ENCODE measurements around the gene ARFGAP2.
"Not testable (repeated sequence)": the region's sequence is repeated elsewhere in the genome, so short reads cannot be mapped to it uniquely, and the experiment has no call there.

Gene ARFGAP2

GRCh38 chr11:47213950-47214565 is 37.4 kb upstream of the ARFGAP2 start:
- TF ChIP-seq, protein P1, sequence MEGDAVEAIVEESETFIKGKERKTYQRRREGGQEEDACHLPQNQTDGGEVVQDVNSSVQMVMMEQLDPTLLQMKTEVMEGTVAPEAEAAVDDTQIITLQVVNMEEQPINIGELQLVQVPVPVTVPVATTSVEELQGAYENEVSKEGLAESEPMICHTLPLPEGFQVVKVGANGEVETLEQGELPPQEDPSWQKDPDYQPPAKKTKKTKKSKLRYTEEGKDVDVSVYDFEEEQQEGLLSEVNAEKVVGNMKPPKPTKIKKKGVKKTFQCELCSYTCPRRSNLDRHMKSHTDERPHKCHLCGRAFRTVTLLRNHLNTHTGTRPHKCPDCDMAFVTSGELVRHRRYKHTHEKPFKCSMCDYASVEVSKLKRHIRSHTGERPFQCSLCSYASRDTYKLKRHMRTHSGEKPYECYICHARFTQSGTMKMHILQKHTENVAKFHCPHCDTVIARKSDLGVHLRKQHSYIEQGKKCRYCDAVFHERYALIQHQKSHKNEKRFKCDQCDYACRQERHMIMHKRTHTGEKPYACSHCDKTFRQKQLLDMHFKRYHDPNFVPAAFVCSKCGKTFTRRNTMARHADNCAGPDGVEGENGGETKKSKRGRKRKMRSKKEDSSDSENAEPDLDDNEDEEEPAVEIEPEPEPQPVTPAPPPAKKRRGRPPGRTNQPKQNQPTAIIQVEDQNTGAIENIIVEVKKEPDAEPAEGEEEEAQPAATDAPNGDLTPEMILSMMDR (IDR thresholded peaks at IDR 0.05; ENCODE audit: insufficient read depth, low read depth, low read length, missing control alignments) = no peak
- peak; percentile 84 for DNase-seq (ENCODE audit: low read depth)
- H3K4me3 ChIP-seq (ENCODE audit: low read depth, low read length) = peak overlapping the region; percentile 77

- H3K4me3 ChIP-seq (ENCODE audit: low read depth, low read length) = no peak overlapping the region
- TF ChIP-seq, protein P1 (IDR thresholded peaks at IDR 0.05; ENCODE audit: insufficient read depth, low read depth, low read length, missing control alignments) = no peak
- DNase-seq (ENCODE audit: low read depth) = no peak
These were observed 36.3 kb upstream of the ARFGAP2 start for GRCh38 chr11:47212938-47213337.

- no peak for DNase-seq (ENCODE audit: low read depth)
- TF ChIP-seq, protein P1 (IDR thresholded peaks at IDR 0.05; ENCODE audit: insufficient read depth, low read depth, low read length, missing control alignments) = no peak
These were observed 31.9 kb upstream of the ARFGAP2 start for GRCh38 chr11:47208628-47209027.

DNA sequence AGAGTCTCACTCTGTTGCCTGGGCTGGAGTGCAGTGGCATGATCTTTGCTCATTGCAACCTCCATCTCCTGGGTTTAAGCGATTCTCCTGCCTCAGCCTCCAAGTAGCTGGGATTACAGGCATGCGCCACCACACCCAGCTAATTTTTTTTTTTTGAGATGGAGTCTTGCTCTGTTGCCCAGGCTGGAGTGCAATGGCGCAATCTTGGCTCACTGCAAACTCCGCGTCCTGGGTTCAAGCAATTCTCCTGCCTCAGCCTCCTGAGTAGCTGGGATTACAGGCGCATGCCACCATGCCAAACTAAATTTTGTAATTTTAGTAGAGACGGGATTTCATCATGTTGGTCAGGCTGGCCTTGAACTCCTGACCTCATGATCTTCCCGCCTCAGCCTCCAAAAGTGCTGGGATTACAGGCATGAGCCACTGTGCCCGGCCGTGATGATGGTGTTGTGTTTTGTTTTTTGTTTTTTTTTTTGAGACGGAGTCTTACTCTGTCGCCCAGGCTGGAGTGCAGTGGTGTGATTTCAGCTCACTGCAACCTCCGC is 31.4 kb upstream of the ARFGAP2 start:
- not testable (repeated sequence) for DNase-seq (ENCODE audit: low read depth); H3K4me3 ChIP-seq (ENCODE audit: low read depth, low read length)

More at GRCh38 chr11:47208628-47209027, 31.9 kb upstream of the ARFGAP2 start:
- H3K4me3 ChIP-seq (ENCODE audit: low read depth, low read length) = no peak overlapping the region

DNA sequence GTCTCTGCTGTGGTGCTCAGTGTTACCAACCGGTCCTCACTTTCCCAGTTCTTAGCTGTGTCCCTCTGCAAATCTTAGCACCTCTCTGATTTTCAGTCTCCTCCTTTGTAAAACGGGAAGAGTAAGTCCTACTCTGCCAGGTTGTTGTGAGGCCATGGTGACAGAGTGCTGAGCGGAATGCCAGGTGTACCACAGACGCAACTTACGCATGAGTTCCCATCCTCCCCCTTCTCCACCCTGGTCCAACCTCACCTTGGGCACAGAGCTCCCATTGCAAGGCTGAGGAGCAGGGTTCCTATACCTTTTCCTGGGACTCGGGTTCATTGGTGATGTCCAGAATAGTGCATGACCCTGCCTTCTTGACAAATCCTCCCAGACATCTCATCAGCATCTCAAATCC is 30.8 kb upstream of the ARFGAP2 start:
- no peak for DNase-seq (ENCODE audit: low read depth)
- TF ChIP-seq, protein P1 (IDR thresholded peaks at IDR 0.05; ENCODE audit: insufficient read depth, low read depth, low read length, missing control alignments) = no peak
- no peak overlapping the region for H3K4me3 ChIP-seq (ENCODE audit: low read depth, low read length)

DNA sequence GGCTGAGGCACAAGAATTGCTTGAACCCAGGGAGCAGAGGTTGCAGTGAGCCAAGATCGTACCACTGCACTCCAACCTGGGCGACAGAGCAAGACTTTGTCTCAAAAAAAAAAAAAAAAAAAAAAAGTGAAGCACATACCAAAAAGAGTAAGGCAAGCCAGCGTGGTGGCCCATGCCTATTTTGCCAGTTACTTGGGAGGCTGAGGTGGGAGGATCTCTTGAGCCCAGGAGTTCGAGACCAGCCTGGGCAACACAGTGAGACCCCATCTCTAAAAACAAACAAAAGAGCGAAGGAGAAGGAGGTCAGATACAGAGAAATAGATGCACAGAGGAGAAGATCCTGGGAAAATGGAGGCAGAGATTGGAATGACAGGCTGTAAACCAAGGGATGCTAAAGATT is 29.9 kb upstream of the ARFGAP2 start:
- not testable (repeated sequence) for H3K4me3 ChIP-seq (ENCODE audit: low read depth, low read length); DNase-seq (ENCODE audit: low read depth)

GRCh38 chr11:47204637-47204989 is 27.9 kb upstream of the ARFGAP2 start:
- no peak for DNase-seq (ENCODE audit: low read depth)
- H3K4me3 ChIP-seq (ENCODE audit: low read depth, low read length) = no peak overlapping the region
- TF ChIP-seq, protein P1 (IDR thresholded peaks at IDR 0.05; ENCODE audit: insufficient read depth, low read depth, low read length, missing control alignments) = no peak

- DNase-seq (ENCODE audit: low read depth) = no peak
- no peak overlapping the region for H3K4me3 ChIP-seq (ENCODE audit: low read depth, low read length)
- TF ChIP-seq, protein P1 (IDR thresholded peaks at IDR 0.05; ENCODE audit: insufficient read depth, low read depth, low read length, missing control alignments) = no peak
These were observed 25.9 kb upstream of the ARFGAP2 start for GRCh38 chr11:47202576-47202975.
